Esophagus squamous epithelium (tissue), 5 donors: ENCODE results near the gene C4orf17. TPM values are rescaled to one million over a fixed set of nuclear protein-coding genes. Genes with fewer than 3 reads are reported as not detected.

Experiments
- DNase-seq: peaks from one replicate; lab custom pipeline; 2025; lab: John Stamatoyannopoulos, UW
- H3K27ac ChIP-seq, 4 donors: fragments of 200-600 bp; sonication (generic); one replicate each; pipeline ENCODE4 v1.5.1; 2016 to 2019; ENCODE audit warnings: mild to moderate bottlenecking in 1 of 4
- H3K27me3 ChIP-seq, 4 donors: fragments of 200-600 bp; sonication (generic); 1 replicate in 3 of 4; 2 replicates in 1 of 4; pipeline versions ENCODE4 v1.5.1 to v1.6.0; 2017 to 2021; ENCODE audit warnings: antibody characterized with exemption in 1 of 4
- H3K36me3 ChIP-seq, 3 donors: fragments of 200-600 bp; sonication (generic); one replicate each; pipeline ENCODE4 v1.5.1; 2016 to 2019
- H3K4me1 ChIP-seq, 3 donors: fragments of 200-600 bp; sonication (generic); one replicate each; pipeline ENCODE4 v1.5.1; 2017 to 2019
- H3K4me3 ChIP-seq, 4 donors: fragments of 200-600 bp; sonication (generic); 1 replicate in 3 of 4; 2 replicates in 1 of 4; pipeline ENCODE4 v1.5.1; 2016 to 2019; ENCODE audit warnings: mild to moderate bottlenecking in 2 of 4, moderate library complexity in 1 of 4
- H3K9me3 ChIP-seq, 3 donors: fragments of 200-600 bp; sonication (generic); one replicate each; pipeline ENCODE4 v1.5.1; 2016 to 2019
- POLR2A ChIP-seq, 4 donors: fragments of 450-650 bp; IDR thresholded peaks; one replicate each; pipeline ENCODE4 v1.6.1; 2017; ENCODE audit warnings: antibody characterized with exemption in 4 of 4, mild to moderate bottlenecking in 4 of 4, moderate library complexity in 3 of 4
- WGBS, 2 donors: methylation state at CpG; one replicate each; pipeline ENCODE4 v1.1.5; 2018; 5-methylcytosine and 5-hydroxymethylcytosine counted together
- intact Hi-C: fragments of 100-400 bp; cut with DNase I; formaldehyde crosslinking; loops from one replicate; pipeline ENCODE4 v1.15.0; 2022
- total RNA-seq, 4 donors: library from RNA; depleted of rRNA; stranded (reverse); fragments of >200 nt; gene quantifications; one replicate each; pipeline ENCODE4 v1.1.0, GENCODE V29; 2016
- TF ChIP-seq, protein P1 (sequence below), 6 experiments: fragments of 450-650 bp in 4 of 6; fragments of 200-600 bp in 2 of 6; sonication (generic) in 2 of 6; IDR thresholded peaks; one replicate each; pipeline ENCODE4 v1.5.1; 2016 to 2019; ENCODE audit warnings: antibody characterized with exemption in 6 of 6, mild to moderate bottlenecking in 4 of 6, moderate library complexity in 4 of 6
- donor health status: DM: yes; HTN: yes; CAD: no.

Gene C4orf17
- total RNA-seq, 4 donors from 2014 or later = not detected

DNA sequence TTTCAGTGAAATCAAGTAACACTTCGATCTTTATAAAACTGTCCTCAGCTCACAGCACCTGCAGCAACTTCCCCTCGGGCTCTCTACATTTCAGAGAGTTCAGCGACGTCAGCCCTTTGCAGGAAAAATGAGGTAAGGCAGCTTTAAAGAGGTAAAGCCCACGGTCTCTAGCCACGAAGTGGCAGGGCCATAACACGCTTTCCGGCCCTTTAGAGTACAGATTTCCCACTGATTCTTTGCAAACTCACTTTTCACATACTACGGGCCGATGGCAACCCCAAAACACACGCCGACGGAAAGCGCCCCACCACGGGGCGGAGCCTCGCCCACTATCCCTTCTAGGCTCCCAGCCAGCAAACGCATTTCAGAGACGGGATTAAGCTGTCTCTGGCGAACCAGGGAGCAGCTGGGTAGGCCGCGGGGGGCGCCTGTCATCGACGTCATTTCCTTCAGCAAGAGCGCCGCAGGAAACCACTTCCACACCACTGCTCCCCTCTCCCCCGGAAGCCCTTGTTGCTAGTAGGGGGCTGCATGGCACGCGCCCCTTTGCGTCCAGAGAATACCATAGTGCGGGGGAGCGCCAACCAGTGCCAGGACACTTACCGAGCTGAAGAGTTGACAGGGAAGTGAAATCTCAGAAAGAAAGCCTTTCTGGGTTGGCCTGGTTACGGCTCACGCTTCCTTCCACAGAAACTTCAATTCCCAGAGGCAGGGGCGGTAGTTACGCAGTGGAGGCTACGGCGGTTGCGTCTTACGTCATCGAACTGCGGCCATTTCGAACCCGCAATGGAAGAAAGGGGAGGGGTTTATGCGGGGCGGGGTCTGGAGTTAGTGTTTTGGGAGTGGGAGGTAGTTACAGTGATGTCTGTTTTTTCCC lies 52.7 kb downstream of the C4orf17 start, which contains the start of gene TRMT10A:
TSS of gene TRMT10A (minus strand) at position 730 of the 877 bp plus-strand sequence. CDS start 4,701 bp downstream, outside the sequence.
- DNase-seq = peak; percentile 84
- Histone ChIP-seq H3K27ac (peak within 1 kb of the TSS; percentile 94 to 98 (median 96)), H3K4me1 (peaks cover 0 to 12% (median 3%) of the 10 kb centered on the region in 3 donors), H3K4me3 (peak within 1 kb of the TSS; percentile 55 to 85 (median 73)), H3K27me3 (peaks cover 0 to under 1% (median 0%) of the 10 kb centered on the region in 4 donors), H3K36me3 (no peaks in the 10 kb centered on the region), H3K9me3 (no peaks in the 10 kb centered on the region)
- WGBS, 2 donors = 0 to 1% methylated on average over 25 to 33 of the region's 48 CpGs
- intact Hi-C loops = loop anchor here (5.0 kb wide), 2 partner anchors 249 to 384 kb away; partner anchors contain the start of gene DNAJB14
- TF ChIP-seq, protein P1, sequence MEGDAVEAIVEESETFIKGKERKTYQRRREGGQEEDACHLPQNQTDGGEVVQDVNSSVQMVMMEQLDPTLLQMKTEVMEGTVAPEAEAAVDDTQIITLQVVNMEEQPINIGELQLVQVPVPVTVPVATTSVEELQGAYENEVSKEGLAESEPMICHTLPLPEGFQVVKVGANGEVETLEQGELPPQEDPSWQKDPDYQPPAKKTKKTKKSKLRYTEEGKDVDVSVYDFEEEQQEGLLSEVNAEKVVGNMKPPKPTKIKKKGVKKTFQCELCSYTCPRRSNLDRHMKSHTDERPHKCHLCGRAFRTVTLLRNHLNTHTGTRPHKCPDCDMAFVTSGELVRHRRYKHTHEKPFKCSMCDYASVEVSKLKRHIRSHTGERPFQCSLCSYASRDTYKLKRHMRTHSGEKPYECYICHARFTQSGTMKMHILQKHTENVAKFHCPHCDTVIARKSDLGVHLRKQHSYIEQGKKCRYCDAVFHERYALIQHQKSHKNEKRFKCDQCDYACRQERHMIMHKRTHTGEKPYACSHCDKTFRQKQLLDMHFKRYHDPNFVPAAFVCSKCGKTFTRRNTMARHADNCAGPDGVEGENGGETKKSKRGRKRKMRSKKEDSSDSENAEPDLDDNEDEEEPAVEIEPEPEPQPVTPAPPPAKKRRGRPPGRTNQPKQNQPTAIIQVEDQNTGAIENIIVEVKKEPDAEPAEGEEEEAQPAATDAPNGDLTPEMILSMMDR (IDR thresholded peaks at IDR 0.05) = peak in 3 of 6 experiments; percentile 2 to 30 (median 22)
- TF ChIP-seq POLR2A (IDR thresholded peaks at IDR 0.05) = peak in 2 of 4 donors; percentile 18 to 68

DNA sequence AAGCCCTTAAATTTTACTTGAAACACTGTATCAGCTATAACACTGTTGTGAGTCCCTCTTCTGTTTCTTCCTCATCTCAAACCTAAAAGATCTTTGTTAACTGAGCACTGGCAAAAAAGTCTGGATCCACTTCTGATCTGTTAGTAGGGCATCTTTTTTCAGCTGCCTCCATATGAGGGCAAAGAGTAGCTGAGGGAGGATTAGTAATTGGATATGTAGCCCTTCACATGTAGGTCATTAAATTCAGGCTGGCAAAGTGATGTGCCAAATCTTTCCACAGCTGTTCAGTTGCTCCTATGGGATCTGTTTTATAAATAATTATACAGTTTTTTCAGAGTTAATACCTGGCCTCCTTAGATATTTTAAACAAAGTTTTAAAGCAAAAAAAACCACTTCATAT lies 54.1 kb downstream of the C4orf17 start:
- Histone ChIP-seq H3K27ac (peak overlapping the region in 1 of 4 donors; percentile 5), H3K9me3 (no peaks in the 10 kb centered on the region), H3K4me3 (no peak overlapping the region), H3K36me3 (no peaks in the 10 kb centered on the region), H3K4me1 (peaks cover 0 to 12% (median 3%) of the 10 kb centered on the region in 3 donors), H3K27me3 (peaks cover 0 to 5% (median 0%) of the 10 kb centered on the region in 4 donors)
- intact Hi-C loops = loop anchor here (5.0 kb wide), 2 partner anchors 247 to 382 kb away; partner anchors contain the start of gene DNAJB14
- TF ChIP-seq POLR2A (IDR thresholded peaks at IDR 0.05) = no peak
- TF ChIP-seq, protein P1 (IDR thresholded peaks at IDR 0.05) = no peak
- DNase-seq = no peak

DNA sequence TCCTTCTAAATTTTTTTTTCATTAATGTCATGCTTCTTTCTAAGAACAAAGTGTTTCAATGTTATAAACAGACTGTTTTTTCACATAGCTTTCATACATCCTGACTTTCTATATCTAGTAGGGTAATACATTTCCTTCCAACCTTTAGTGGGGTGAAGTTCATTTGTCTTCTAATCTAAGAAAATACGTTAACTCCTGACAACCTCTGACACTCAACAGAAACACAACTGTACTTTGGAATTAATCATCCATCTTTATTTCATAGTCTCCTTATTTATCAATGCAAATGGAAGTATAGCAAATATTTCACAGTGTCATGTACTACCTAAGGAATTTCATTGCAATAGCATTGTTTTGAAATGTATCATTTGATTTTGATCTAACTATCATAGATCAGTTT lies 61.1 kb downstream of the C4orf17 start:
- Histone ChIP-seq H3K4me1 (no peaks in the 10 kb centered on the region), H3K27ac (no peak overlapping the region), H3K4me3 (no peak overlapping the region), H3K36me3 (no peaks in the 10 kb centered on the region), H3K9me3 (no peaks in the 10 kb centered on the region), H3K27me3 (peaks cover 0 to 10% (median 0%) of the 10 kb centered on the region in 4 donors)
- 53 to 60% methylated on average over 1 of the region's 1 CpG for WGBS, 2 donors
- no peak for DNase-seq
- no peak for TF ChIP-seq POLR2A (IDR thresholded peaks at IDR 0.05)
- TF ChIP-seq, protein P1 (IDR thresholded peaks at IDR 0.05) = no peak
- intact Hi-C loops = no loop called here

DNA sequence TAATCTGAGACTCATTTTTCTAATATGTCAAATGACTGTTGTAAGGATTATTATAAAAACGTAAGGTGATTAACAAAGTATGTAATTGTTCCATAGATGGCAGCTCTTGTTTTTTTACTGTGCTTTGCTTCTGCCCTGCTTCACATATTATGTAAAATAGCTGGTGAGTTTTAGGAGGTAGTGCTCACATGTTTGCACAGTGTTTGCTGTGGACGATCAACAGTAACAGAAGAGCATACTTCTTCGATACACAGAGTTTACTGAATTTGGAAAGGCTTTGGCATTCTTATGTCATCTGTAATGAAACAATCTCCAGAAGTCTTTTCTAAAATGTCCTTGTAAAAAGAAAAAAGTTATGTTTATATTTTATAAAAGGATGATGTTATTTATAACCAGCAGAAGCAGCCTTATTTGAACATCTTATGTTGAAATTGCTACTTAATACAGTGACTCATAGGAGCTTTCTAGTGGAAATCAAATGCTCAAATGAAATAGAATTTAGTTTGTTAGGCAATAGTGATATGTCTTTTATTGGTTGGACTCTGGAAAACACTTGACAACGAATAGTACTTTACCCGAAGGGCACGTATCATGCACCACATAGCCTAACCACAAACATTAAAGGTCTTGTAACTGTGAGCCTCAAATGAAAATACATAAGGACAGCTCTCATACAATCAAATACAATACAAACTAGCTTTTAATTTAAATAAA lies 61.9 kb downstream of the C4orf17 start:
- no peak for DNase-seq
- Histone ChIP-seq H3K4me1 (no peaks in the 10 kb centered on the region), H3K27me3 (peaks cover 0 to 10% (median 0%) of the 10 kb centered on the region in 4 donors), H3K36me3 (no peaks in the 10 kb centered on the region), H3K9me3 (no peaks in the 10 kb centered on the region), H3K4me3 (no peak overlapping the region), H3K27ac (peak overlapping the region in 1 of 4 donors; percentile 52)
- intact Hi-C loops = no loop called here
- 58 to 61% methylated on average over 6 of the region's 6 CpGs for WGBS, 2 donors
- no peak for TF ChIP-seq POLR2A (IDR thresholded peaks at IDR 0.05)
- TF ChIP-seq, protein P1 (IDR thresholded peaks at IDR 0.05) = no peak
